IPS DF 19.7 (cell line): ENCODE data around the gene ELAPOR1.

ENCODE experiments used
- DNase-seq: peaks from one replicate; pipeline ENCODE4 v3.0.0-alpha.2; 2013; ENCODE audit warnings: low read depth, low spot score

The ELAPOR1 gene

GRCh38 chr1:109113590-109114341, at the start of gene ELAPOR1:
Gene ELAPOR1 (plus strand): TSS chr1:109114115. CDS start chr1:109114184, 69 bp downstream.
- no peak for DNase-seq

GRCh38 chr1:109065137-109065536, 48.8 kb upstream of the ELAPOR1 start:
- DNase-seq, result no peak

- no peak for DNase-seq
Measured at GRCh38 chr1:109067883-109068282, 46.0 kb upstream of the ELAPOR1 start.

GRCh38 chr1:109069294-109069693, 44.6 kb upstream of the ELAPOR1 start:
- no peak for DNase-seq

DNA sequence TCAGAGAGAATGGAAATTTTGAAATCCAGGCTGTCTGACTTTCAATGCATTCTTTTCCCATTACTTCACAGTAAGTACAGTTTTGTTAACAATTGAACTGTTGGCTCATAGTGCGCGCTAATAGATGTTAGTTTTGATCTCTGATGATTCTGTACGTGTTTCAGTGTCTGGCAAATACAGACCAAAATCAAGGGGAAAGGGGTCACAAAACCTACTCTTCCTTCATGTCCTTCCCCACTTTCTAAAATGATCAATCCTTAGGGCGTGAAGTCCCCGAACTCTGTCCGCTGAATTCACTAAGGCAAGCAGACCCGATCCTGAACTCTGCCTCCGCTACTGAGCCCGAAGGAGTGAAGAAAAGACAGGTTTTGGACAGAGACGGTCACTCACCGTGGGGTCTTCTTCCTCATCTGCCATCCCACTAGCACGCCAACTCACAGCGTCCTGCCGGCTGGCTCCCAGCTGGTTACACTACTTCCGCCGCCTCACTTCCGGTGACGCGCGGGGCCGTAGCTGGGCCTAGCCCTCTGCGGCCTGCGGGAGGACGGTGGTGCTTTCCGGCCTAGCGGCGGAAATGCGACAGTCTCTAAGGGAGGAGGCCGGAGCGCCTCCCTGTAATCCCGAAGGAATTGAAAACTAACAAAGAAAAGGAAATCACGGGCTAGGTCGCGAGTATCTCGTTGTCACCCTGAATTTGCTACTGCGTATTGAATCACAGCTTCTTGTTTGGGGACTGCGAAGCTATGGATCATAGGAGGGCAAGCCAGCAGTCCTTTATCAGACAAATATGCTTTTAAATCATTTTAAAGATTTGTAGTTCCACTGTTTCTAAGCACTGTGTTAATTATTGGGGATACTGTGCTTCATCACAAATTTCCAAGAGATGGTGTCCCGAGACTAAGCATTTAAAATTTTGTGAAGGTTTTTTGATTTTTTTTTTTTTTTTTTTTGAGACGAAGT, 38.1 kb upstream of the ELAPOR1 start, which contains the start of gene TAF13:
TSS of gene TAF13 (minus strand) at position 473 of the 960 bp plus-strand sequence. CDS start at position 417, 56 bp downstream.
- peak; percentile 91 for DNase-seq

- no peak for DNase-seq
Measured at GRCh38 chr1:109078317-109078716, 35.6 kb upstream of the ELAPOR1 start.

DNA sequence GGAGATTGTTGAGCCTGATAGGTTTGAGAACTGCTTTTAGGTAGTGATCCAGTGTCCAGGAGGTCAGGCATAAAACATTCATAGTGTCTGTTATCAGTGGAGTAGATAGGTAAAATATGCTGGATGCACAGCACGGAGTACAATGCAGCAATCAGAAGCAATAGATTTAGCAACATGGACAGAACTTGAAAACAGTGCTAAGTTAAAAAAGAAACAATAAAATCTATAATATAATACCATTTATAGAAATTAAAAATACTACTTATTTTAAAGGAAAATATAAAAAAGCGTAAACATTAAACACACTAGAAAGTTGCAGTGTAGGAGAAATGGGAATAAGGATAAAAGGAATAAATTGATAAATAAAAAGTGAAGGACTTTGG, 34.7 kb upstream of the ELAPOR1 start:
- no peak for DNase-seq

GRCh38 chr1:109080441-109081082, 33.4 kb upstream of the ELAPOR1 start:
- no peak for DNase-seq

DNA sequence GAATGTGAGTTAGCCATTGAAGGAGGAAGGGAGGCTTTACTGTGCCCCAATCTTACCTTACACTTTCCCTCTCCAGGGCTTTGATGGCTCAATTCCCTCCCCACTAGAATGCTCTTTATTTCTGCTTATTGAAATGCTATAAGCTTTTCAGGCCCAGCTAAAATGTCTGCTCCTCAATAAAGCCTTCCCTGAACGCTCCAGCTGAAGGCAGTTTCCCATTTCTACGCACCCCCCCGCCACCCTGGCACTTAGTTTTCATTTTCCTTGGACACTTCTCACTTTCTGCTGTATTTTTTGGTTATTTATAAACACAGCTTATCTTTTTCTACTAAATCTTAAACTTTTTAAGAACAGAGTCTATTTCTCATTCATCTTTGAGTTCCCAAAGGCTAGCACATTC, 30.4 kb upstream of the ELAPOR1 start:
- DNase-seq, result no peak

DNA sequence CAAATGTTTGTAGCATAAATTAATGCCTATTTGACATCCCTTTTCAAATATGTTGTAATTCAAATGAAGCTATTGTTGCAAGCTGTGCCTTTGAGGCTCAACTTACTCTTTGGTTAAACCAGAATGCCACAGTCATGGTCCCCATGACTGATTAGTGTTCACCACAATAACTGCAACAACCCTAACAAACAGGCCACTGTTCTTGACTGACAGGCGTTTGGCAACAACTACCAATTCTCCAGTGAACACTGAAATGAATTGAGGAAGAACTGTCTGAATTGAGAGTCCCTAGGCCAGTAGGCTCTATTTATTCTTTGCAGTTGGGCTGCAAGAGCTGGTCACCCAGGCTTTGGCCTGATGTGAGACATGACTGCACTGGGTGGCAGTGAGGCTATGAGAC, 30.0 kb upstream of the ELAPOR1 start:
- DNase-seq, result no peak

DNA sequence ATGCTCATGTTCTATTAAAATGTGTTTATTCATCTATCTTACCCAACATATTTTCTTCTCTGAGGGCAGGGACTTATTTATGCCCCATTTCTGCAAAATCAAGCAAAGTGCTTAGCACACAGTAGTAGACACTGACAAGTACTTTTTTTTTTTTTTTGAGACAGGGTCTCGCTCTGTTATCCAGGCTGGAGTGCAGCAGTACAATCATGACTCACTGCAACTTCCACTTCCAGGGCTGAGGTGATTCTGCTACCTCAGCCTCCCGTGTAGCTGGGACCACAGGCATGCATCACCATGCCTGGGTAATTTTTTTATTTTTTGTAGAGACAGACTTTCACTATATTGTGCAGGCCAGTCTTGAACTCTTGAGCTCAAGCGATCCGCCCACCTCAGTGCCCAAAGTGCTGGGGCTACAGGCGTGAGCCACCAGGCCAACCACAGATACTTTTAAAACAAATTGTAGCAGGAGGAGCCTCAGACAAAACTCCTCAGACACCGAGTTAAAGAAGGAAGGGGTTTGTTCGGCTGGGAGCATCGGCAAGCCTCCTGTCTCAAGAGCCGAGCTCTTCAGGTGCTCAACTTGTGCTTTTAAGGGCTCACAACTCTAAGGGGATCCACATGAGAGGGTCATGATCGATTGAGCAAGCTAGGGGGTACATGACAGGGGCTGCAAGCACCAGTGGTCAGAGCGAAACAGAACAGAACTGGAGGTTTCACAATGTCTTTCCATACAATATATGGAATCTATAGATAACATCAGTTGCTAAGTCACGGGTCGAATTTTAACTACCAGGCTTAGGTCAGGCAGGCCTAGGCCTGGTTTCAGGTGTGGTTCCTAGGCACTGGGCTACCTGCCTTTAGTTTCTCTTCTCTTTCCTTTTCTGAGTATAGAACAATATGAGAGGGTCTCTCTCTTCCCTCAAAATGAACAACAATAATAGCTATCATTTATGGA, 29.1 kb upstream of the ELAPOR1 start:
- no peak for DNase-seq

GRCh38 chr1:109089242-109090015, 24.5 kb upstream of the ELAPOR1 start:
- DNase-seq, result peak; percentile 72

- peak; percentile 85 for DNase-seq
Measured at GRCh38 chr1:109090196-109091077, 23.5 kb upstream of the ELAPOR1 start, which contains the start of gene TMEM167B. Gene TMEM167B (plus strand): TSS chr1:109090764. CDS start chr1:109090873, 109 bp downstream.

GRCh38 chr1:109091078-109091838, 22.7 kb upstream of the ELAPOR1 start:
- no peak for DNase-seq

DNA sequence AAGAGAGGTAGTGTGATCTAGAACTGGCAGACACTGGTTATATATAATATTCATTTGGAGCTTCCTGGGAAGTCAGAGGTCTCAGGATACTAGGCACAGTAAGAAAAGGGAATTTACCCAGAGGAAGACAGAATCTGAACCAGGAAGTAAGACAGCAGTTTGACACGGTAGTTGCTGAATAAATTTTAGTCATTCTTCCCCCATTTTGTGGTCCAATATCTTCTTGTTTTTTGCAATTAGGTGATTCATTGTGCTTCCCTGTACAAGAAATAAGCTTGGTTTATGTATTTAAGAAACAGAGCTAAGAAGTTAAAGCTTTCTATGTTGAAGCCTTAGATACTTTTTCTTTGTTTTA, 22.1 kb upstream of the ELAPOR1 start:
- DNase-seq, result no peak

DNA sequence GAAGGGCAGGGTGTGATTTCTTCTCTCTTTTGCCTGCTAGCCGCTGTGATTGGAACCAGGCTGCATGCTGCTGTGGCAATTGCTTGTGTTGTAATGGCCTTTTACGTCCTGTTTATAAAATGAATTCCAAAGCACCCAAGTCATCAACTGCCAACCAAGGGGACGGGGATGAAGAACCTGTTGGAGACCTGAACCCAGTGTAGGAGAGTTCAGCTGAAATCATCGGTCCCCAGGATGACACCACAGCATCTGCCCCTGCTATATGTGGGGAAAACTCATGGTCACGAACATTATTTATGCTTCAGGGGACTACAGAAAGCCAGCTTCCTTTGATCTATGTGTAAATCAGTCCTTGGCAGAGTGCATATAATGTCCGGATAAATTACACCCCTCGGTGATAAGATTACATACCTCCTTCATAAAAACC, 19.5 kb upstream of the ELAPOR1 start:
- no peak for DNase-seq

DNA sequence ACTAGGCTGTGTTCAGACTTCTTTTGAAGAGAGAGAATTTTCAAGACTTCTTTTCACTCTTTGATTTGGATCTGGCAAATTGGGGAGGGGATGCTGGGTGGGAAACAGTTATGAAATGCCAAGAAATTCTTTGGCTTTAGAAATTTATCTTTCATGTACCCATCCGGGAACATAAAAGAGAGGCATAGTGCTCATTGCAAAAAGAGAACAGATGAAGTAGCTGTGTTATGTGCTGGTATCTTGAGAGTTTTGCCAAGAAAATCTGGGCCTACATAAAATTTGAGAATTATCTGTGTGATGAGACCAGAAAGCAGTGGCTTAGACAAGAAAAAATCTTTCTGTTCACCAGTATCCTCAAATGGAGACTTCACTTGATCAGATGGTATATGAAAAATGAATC, 19.0 kb upstream of the ELAPOR1 start:
- DNase-seq, result no peak

DNA sequence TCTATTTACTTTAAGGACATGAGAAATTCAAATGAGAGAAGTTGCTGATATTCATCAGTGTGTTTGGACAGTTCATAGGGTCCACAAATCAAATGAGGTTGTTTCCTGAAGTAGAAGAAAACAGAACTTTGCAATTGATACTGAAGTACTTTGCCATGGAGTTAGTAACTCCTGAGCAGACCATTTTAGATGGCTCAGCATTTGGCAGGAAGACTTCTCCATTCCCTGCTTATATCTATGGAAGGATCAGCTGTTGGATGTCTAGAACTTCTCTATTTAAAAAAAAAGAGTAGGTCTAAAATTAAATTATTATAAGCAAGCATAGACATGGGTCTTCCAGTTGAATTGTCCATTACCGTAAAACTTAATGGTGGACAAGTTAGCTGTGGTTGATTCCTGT, 18.3 kb upstream of the ELAPOR1 start:
- DNase-seq, result no peak
